SK-N-SH (cell line): ENCODE measurements around the gene GBP7. TPM values are rescaled to one million over a fixed set of nuclear protein-coding genes. Genes with fewer than 3 reads are reported as not detected.

Experiments used
- CTCF ChIA-PET: fragments of 300-600, 350-600 bp; formaldehyde crosslinking; extraction: SDS; loops from one replicate; lab custom pipeline; 2021; lab: Yijun Ruan, JAX
- POLR2A ChIA-PET: fragments of 350-600 bp; sonication (Branson Sonifier 250); formaldehyde crosslinking; extraction: SDS; loops from one replicate; lab custom pipeline; 2020; ENCODE audit warnings: antibody characterized with exemption, inconsistent platforms; lab: Yijun Ruan, JAX
- DNase-seq: peaks from one replicate; pipeline ENCODE4 v3.0.0; 2012
- H2AFZ ChIP-seq: fragments of 200-600 bp; sonication (generic); 2 replicates; pipeline ENCODE4 v1.8.1; 2016; ENCODE audit warnings: antibody characterized with exemption, mild to moderate bottlenecking, low read depth
- H3F3A ChIP-seq: fragments of 200-600 bp; sonication (generic); replicated peaks from 2 replicates; pipeline ENCODE3; 2016; ENCODE audit warnings: antibody characterized with exemption, mild to moderate bottlenecking; ENCODE audit not compliant: insufficient read depth
- H3K27ac ChIP-seq, 2 experiments: fragments of 200-500 bp in 1 of 2; fragments of 200-600 bp in 1 of 2; sonication (Bioruptor generic) in 1 of 2; sonication (generic), shearing (Covaris generic) in 1 of 2; 2 replicates each; pipeline versions ENCODE4 v1.5.1 to v1.6.1; 2014 to 2016; ENCODE audit warnings: low read depth in 2 of 2, inconsistent platforms in 1 of 2, low read length in 1 of 2, mild to moderate bottlenecking in 1 of 2, mixed read lengths in 1 of 2
- H3K27me3 ChIP-seq: fragments of 200-600 bp; sonication (generic), shearing (Covaris generic); 2 replicates; pipeline ENCODE4 v1.6.1; 2016; ENCODE audit warnings: mixed run types; ENCODE audit not compliant: insufficient read depth
- H3K36me3 ChIP-seq, 2 experiments: fragments of 200-500 bp in 1 of 2; fragments of 200-600 bp in 1 of 2; sonication (Bioruptor generic) in 1 of 2; sonication (generic) in 1 of 2; replicated peaks in 1 of 2; 2 replicates each; pipeline versions ENCODE3 to v1.5.1; 2014 to 2016; ENCODE audit warnings: low read length in 1 of 2, mild to moderate bottlenecking in 1 of 2; ENCODE audit not compliant: insufficient read depth in 2 of 2, control insufficient read depth in 1 of 2
- H3K4me1 ChIP-seq, 2 experiments: fragments of 200-500 bp in 1 of 2; fragments of 200-600 bp in 1 of 2; sonication (Bioruptor generic) in 1 of 2; sonication (generic), shearing (Covaris generic) in 1 of 2; 2 replicates each; pipeline versions ENCODE4 v1.5.1 to v1.6.1; 2014 to 2016; ENCODE audit warnings: low read depth in 1 of 2, low read length in 1 of 2, mixed run types in 1 of 2; ENCODE audit not compliant: insufficient read depth in 2 of 2, control insufficient read depth in 1 of 2
- H3K4me2 ChIP-seq: fragments of 200-600 bp; sonication (generic), shearing (Covaris generic); 2 replicates; pipeline ENCODE4 v1.6.1; 2017; ENCODE audit warnings: mixed run types
- H3K4me3 ChIP-seq, 2 experiments: fragments of 200-500 bp in 1 of 2; fragments of 200-600 bp in 1 of 2; sonication (Bioruptor generic) in 1 of 2; sonication (generic), shearing (Covaris generic) in 1 of 2; 2 replicates each; pipeline versions ENCODE4 v1.5.1 to v1.8.1; 2014 to 2016; ENCODE audit warnings: low read depth in 2 of 2, inconsistent platforms in 1 of 2, low read length in 1 of 2, mild to moderate bottlenecking in 1 of 2, mixed read lengths in 1 of 2, moderate library complexity in 1 of 2
- H3K79me2 ChIP-seq: fragments of 200-600 bp; sonication (generic); 2 replicates; pipeline ENCODE4 v1.8.1; 2017; ENCODE audit warnings: mild to moderate bottlenecking; ENCODE audit not compliant: insufficient read depth
- H3K9ac ChIP-seq: fragments of 200-600 bp; sonication (generic); 2 replicates; pipeline ENCODE4 v1.6.1; 2017; ENCODE audit warnings: mixed run types
- H3K9me2 ChIP-seq: fragments of 200-600 bp; sonication (generic); 2 replicates; pipeline ENCODE4 v1.6.1; 2017; ENCODE audit warnings: mixed run types
- H3K9me3 ChIP-seq: fragments of 200-600 bp; sonication (generic); 2 replicates; pipeline ENCODE4 v1.6.1; 2017; ENCODE audit warnings: mixed run types, mild to moderate bottlenecking, moderate library complexity
- H4K20me1 ChIP-seq: fragments of 200-600 bp; sonication (generic); 2 replicates; pipeline ENCODE4 v1.6.1; 2017; ENCODE audit warnings: mild to moderate bottlenecking, mixed run types; ENCODE audit not compliant: insufficient read depth
- CHD2 ChIP-seq: fragments of 150-350 bp; IDR thresholded peaks from 2 replicates; pipeline ENCODE4 v1.6.1; 2018; ENCODE audit warnings: low read length; ENCODE audit not compliant: partially characterized antibody
- CTCF ChIP-seq: fragments of 200-600 bp; sonication (generic); IDR thresholded peaks from 2 replicates; pipeline ENCODE4 v1.6.1; 2017; ENCODE audit warnings: antibody characterized with exemption, mild to moderate bottlenecking, moderate library complexity
- EP300 ChIP-seq, 2 experiments: IDR thresholded peaks; 2 replicates each; pipeline versions ENCODE4 v1.4.0 to v1.6.1; 2012; ENCODE audit warnings: borderline replicate concordance in 1 of 2, low read depth in 1 of 2, low read length in 1 of 2
- EZH2phosphoT487 ChIP-seq: fragments of 200-600 bp; sonication (generic); IDR thresholded peaks from 2 replicates; pipeline ENCODE4 v1.6.1; 2017; ENCODE audit warnings: low read depth, mixed run types, mild to moderate bottlenecking, antibody characterized with exemption, moderate library complexity, borderline replicate concordance
- FOXM1 ChIP-seq: IDR thresholded peaks from 2 replicates; pipeline ENCODE4 v1.4.0; 2012; ENCODE audit warnings: low read depth, mild to moderate bottlenecking
- GATA2 ChIP-seq: sonication (generic); formaldehyde crosslinking; IDR thresholded peaks from 2 replicates; pipeline ENCODE4 v1.5.0; 2020; ENCODE audit warnings: mild to moderate bottlenecking, missing genetic modification reagents
- MAX ChIP-seq: IDR thresholded peaks from 2 replicates; pipeline ENCODE4 v1.4.0; 2012; ENCODE audit warnings: low read depth
- MXI1 ChIP-seq: IDR thresholded peaks from 2 replicates; pipeline ENCODE4 v1.6.1; 2012; ENCODE audit warnings: mild to moderate bottlenecking, low read depth, low read length, improper control_type of control experiment
- RCOR1 ChIP-seq: fragments of 150-350 bp; IDR thresholded peaks from 2 replicates; pipeline ENCODE4 v1.6.1; 2017; ENCODE audit warnings: antibody characterized with exemption, low read length
- REST ChIP-seq: IDR thresholded peaks from 2 replicates; pipeline ENCODE4 v1.6.1; 2012; ENCODE audit warnings: mild to moderate bottlenecking, low read depth, low read length, moderate library complexity
- RXRA ChIP-seq: IDR thresholded peaks from 2 replicates; pipeline ENCODE4 v1.4.0; 2012; ENCODE audit warnings: low read depth, mild to moderate bottlenecking, borderline replicate concordance
- SIN3A ChIP-seq: IDR thresholded peaks from 2 replicates; pipeline ENCODE4 v1.6.1; 2012; ENCODE audit warnings: low read depth, mild to moderate bottlenecking, low read length, moderate library complexity, borderline replicate concordance
- TAF1 ChIP-seq: IDR thresholded peaks from 2 replicates; pipeline ENCODE4 v1.6.1; 2012; ENCODE audit warnings: low read depth, mild to moderate bottlenecking, low read length, moderate library complexity, borderline replicate concordance
- TCF12 ChIP-seq: IDR thresholded peaks from 2 replicates; pipeline ENCODE4 v1.4.0; 2012
- YY1 ChIP-seq: IDR thresholded peaks from 2 replicates; pipeline ENCODE4 v1.4.0; 2012; ENCODE audit warnings: low read depth, mild to moderate bottlenecking
- ZBTB33 ChIP-seq: IDR thresholded peaks from 2 replicates; pipeline ENCODE4 v1.4.0; 2012; ENCODE audit warnings: low read depth, borderline replicate concordance
- WGBS: methylation state at CpG from one replicate; pipeline ENCODE4 v1.1.6; 2017; ENCODE audit warnings: low lambda C conversion rate; 5-methylcytosine and 5-hydroxymethylcytosine counted together
- polyA plus RNA-seq, 3 experiments: library from polyadenylated mRNA; depleted of rRNA; stranded (reverse); fragments of >200 nt; gene quantifications; 2 replicates each; pipeline ENCODE4 v1.2.3, GENCODE V29; 2012

GBP7 gene, protein sequence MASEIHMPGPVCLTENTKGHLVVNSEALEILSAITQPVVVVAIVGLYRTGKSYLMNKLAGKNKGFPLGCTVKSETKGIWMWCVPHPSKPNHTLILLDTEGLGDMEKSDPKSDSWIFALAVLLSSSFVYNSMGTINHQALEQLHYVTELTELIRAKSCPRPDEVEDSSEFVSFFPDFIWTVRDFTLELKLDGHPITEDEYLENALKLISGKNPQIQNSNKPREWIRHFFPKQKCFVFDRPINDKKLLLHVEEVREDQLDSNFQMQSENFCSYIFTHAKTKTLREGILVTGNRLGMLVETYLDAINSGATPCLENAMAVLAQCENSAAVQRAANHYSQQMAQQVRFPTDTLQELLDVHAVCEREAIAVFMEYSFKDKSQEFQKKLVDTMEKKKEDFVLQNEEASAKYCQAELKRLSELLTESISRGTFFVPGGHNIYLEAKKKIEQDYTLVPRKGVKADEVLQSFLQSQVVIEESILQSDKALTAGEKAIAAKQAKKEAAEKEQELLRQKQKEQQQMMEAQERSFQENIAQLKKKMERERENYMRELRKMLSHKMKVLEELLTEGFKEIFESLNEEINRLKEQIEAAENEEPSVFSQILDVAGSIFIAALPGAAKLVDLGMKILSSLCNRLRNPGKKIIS
- not detected in 2 replicates for polyA plus RNA-seq (2012; rRNA removed)
- polyA plus RNA-seq (2012; cell fraction: cytosol; rRNA removed): not detected in 2 replicates
- not detected in 2 replicates for polyA plus RNA-seq (2012; cell fraction: nucleus; rRNA removed)

GRCh38 chr1:89175601-89176256 is at the start of gene GBP7:
GBP7 (minus strand) TSS chr1:89176003; CDS start chr1:89171935, 4,068 bp downstream.
- no peak within 1 kb of the TSS for H2AFZ ChIP-seq
- no peak within 1 kb of the TSS for H3K4me2 ChIP-seq
- no peaks in the 10 kb centered on the region for H3K79me2 ChIP-seq
- H3K27ac ChIP-seq: no peak within 1 kb of the TSS
- H3K4me1 ChIP-seq: no peaks in the 10 kb centered on the region
- H3K9me3 ChIP-seq: no peaks in the 10 kb centered on the region
- H3K9me2 ChIP-seq: no peaks in the 10 kb centered on the region
- TF ChIP-seq ZBTB33 (no peak), CHD2 (no peak), RXRA (no peak), RCOR1 (no peak), MXI1 (no peak), EP300 (IDR thresholded peaks at IDR 0.05; ENCODE audit: borderline replicate concordance in 1 of 2, low read depth in 1 of 2, low read length in 1 of 2) (no peak), SIN3A (no peak)
- no peaks in the 10 kb centered on the region for H3F3A ChIP-seq
- H3K4me3 ChIP-seq: no peak within 1 kb of the TSS
- H3K27me3 ChIP-seq: no peaks in the 10 kb centered on the region
- DNase-seq: no peak
- CTCF ChIA-PET: interaction anchor here (1.2 kb wide), 1 partner anchor 90 kb away, joined by 4 read pairs; no protein-coding TSS in a partner anchor
- POLR2A ChIA-PET: no interaction called here
- H3K9ac ChIP-seq: no peak within 1 kb of the TSS
- no peaks in the 10 kb centered on the region for H4K20me1 ChIP-seq
- no peaks in the 10 kb centered on the region for H3K36me3 ChIP-seq

DNA sequence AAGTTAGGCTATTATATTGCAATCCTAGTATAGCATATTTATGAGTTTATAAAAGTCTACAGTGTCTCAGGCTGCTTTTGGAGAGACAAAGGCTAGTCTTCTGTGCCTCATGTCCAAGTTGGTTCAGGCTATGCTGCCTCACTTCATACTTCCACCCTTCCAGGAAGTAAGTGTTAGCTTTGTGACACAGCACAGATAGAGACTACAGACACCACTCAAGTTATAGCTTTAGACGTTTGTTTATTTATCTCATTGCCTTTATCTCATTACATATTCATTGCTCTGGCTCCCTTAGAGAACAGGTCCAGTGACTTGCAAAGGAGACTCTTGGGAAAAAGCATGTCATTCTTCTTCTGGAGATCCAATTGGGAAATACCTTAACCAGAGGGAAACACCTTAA is 45.5 kb upstream of the GBP7 start:
- no peak overlapping the region for H3K4me3 ChIP-seq
- no peaks in the 10 kb centered on the region for H3F3A ChIP-seq
- no peaks in the 10 kb centered on the region for H3K9me2 ChIP-seq
- CTCF ChIA-PET: no interaction called here
- H3K9ac ChIP-seq: no peak overlapping the region
- POLR2A ChIA-PET: no interaction called here
- no peak overlapping the region for H3K4me2 ChIP-seq
- WGBS: 11% methylated on average over 1 of the region's 1 CpG
- H4K20me1 ChIP-seq: no peaks in the 10 kb centered on the region
- no peaks in the 10 kb centered on the region for H3K4me1 ChIP-seq
- H3K36me3 ChIP-seq: no peaks in the 10 kb centered on the region
- no peaks in the 10 kb centered on the region for H3K27me3 ChIP-seq
- no peak overlapping the region for H3K27ac ChIP-seq
- no peak overlapping the region for H2AFZ ChIP-seq
- no peaks in the 10 kb centered on the region for H3K79me2 ChIP-seq
- no peak for DNase-seq
- H3K9me3 ChIP-seq: no peaks in the 10 kb centered on the region; the same call in 1 of the 2 replicates
- TF ChIP-seq CHD2 (no peak), EZH2phosphoT487 (no peak), FOXM1 (no peak), SIN3A (no peak), TAF1 (no peak), REST (no peak), TCF12 (no peak), YY1 (no peak), MXI1 (no peak), RXRA (no peak), GATA2 (CRISPR knock-in tag) (no peak), CTCF (no peak), MAX (no peak)
